Measurements from ENCODE around the gene MYEF2. TPM values are rescaled to one million over a fixed set of nuclear protein-coding genes. Genes with fewer than 3 reads are reported as not detected.

MYEF2 gene, protein sequence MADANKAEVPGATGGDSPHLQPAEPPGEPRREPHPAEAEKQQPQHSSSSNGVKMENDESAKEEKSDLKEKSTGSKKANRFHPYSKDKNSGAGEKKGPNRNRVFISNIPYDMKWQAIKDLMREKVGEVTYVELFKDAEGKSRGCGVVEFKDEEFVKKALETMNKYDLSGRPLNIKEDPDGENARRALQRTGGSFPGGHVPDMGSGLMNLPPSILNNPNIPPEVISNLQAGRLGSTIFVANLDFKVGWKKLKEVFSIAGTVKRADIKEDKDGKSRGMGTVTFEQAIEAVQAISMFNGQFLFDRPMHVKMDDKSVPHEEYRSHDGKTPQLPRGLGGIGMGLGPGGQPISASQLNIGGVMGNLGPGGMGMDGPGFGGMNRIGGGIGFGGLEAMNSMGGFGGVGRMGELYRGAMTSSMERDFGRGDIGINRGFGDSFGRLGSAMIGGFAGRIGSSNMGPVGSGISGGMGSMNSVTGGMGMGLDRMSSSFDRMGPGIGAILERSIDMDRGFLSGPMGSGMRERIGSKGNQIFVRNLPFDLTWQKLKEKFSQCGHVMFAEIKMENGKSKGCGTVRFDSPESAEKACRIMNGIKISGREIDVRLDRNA
- total RNA-seq: 10 to 100 TPM in 1 of 2 donors, 1 to 10 TPM in 1; 8.9 to 16.4 TPM

DNA sequence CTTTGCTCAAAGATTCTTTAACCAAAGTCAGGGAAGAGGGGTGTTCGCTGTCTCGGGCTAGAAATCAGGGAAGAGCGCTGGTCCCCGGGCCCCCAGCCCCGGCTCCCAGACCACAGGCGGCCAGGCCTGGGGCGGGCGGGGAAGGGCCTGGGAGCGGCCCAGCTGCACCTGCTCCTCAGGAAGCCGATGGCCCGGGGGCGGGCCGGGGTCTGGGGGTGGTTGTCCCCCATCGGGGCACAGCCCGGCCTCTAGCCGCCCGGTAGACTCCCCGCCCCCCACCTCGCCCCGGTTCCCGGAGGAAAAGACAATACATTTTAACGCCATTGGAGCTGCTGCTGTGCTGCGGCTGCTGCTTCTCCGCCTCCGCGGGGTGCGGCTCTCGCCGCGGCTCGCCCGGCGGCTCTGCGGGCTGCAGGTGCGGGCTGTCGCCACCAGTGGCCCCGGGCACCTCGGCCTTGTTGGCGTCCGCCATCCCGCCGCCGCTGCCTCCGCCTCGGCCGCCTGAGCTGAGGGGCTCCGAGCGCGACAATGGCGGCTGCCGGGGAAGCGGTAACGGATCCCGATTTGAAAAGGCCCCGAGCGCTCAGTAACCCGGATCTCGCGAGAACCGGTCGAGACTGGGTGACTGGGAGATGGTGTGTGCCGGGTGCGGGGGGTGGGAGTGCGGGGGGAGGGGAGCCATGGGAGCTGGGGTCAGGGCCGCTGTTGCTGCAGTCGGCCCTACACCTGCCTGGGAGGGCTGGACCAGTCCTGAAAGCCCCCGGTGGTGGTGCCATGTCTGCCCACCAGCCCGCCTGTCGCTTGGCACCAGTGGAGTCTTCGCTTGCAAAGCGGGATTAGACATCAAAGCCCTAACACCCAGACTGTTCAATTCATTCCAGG is at the start of gene MYEF2:
Gene MYEF2, minus strand, starts transcription at position 530 of the 882 bp plus-strand sequence. Its CDS starts 58 bp downstream, at position 472.
- H3K9me3 Mint-ChIP-seq: no peaks in the 10 kb centered on the region
- peaks cover 14 to 16% of the 10 kb centered on the region in 2 donors for H3K27me3 Mint-ChIP-seq
- H3K36me3 Mint-ChIP-seq: no peaks in the 10 kb centered on the region
- H3K4me3 Mint-ChIP-seq: peak within 1 kb of the TSS; percentile 91
- H3K4me1 Mint-ChIP-seq (ENCODE audit: low read depth in 2 of 2): peaks cover 9 to 10% of the 10 kb centered on the region in 2 donors
- peak within 1 kb of the TSS; percentile 70 to 77 for H3K27ac Mint-ChIP-seq
- peak; percentile 65 for DNase-seq (ENCODE audit: low spot score)
- ATAC-seq: peak; percentile 81 to 84

DNA sequence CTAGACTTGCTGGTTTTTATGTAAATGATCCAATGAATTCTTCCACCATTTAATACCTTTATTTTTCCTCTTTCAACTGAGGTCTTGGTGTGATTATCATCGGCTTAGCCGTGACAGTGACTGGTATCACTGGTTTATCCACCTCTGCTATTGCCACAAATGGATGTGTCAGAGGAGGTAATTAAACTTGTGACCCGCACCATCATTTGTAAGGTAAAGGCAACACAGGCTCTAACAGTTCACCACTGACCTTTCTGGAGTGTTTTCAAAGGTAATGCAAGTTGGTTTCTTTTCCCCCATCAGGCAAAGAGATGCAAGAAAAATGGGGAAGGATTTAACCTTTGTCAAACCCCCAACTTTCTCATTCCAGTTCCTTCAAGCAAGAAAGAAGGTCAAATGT is 47.7 kb upstream of the MYEF2 start:
- Mint-ChIP-seq H3K27me3 (peaks cover 4 to 23% of the 10 kb centered on the region in 2 donors), H3K27ac (no peak overlapping the region), H3K4me1 (ENCODE audit: low read depth in 2 of 2) (no peaks in the 10 kb centered on the region), H3K4me3 (no peak overlapping the region), H3K36me3 (no peaks in the 10 kb centered on the region), H3K9me3 (peaks cover 3% of the 10 kb centered on the region)
- DNase-seq (ENCODE audit: low spot score): no peak
- no peak for ATAC-seq

DNA sequence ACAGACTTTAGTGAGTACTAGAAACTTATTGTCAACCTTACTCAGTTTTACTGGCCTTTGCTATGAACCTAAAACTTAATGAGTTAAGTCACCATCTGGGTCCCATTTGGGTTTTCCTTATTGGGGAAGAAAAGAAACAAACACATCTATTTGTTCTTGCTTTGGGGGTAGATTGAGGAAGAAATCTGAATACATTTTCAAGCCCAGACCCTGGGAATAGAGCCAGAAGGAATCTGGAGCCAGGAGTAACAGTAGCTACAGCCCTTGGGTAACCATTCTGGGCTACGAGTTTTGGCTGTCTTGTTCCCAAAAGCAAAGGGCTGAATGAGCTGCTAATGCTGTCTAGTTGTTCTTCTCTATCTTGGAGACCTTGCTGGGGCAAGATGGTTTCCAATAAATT is 44.5 kb upstream of the MYEF2 start:
- Mint-ChIP-seq H3K4me3 (no peak overlapping the region), H3K27me3 (peaks cover 7 to 35% of the 10 kb centered on the region in 2 donors), H3K9me3 (peaks cover 3% of the 10 kb centered on the region), H3K4me1 (ENCODE audit: low read depth in 2 of 2) (no peaks in the 10 kb centered on the region), H3K36me3 (no peaks in the 10 kb centered on the region), H3K27ac (no peak overlapping the region)
- ATAC-seq: no peak
- no peak for DNase-seq (ENCODE audit: low spot score)

DNA sequence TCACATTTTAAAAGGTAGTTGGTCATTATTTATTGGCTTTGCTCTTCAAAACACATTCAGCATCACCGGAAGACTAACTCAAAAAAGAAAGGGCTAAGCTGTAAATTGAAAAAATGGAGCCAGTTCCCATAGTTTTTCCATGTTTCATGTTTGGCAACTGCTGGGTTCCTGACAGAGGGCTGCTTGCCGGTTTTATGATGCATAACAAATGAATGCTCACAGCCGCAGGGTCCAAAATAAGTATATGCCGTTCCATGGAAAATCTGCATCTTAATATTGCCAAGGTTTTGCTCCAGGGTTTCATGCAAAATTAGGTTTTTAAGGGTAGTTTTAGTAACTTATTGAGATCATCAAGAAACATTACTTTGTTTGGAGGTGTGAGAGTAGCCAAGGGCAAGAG is 43.8 kb upstream of the MYEF2 start:
- peaks cover 3% of the 10 kb centered on the region for H3K9me3 Mint-ChIP-seq
- H3K27me3 Mint-ChIP-seq: peaks cover 7 to 30% of the 10 kb centered on the region in 2 donors
- H3K4me3 Mint-ChIP-seq: no peak overlapping the region
- no peaks in the 10 kb centered on the region for H3K36me3 Mint-ChIP-seq
- no peak for DNase-seq (ENCODE audit: low spot score)
- H3K4me1 Mint-ChIP-seq (ENCODE audit: low read depth in 2 of 2): no peaks in the 10 kb centered on the region
- H3K27ac Mint-ChIP-seq: no peak overlapping the region
- no peak for ATAC-seq

DNA sequence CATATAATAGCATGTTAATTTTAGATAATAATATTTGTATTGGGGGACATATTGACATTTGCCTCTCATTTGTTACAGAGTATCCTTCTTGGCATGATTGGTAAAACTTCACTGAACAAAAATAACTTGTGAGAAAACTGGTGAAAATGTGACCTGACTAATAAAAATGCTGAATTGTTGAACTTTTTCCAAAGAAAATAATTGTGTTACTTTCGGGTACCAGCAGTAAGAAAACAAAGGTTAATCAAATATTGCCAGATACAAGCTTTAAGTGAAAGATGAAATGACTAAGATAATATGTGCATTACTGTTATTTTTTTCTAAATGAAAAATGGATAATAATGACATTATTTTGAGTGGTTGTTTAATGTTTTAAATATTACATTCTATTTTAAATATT is 43.2 kb upstream of the MYEF2 start:
- peaks cover 7 to 30% of the 10 kb centered on the region in 2 donors for H3K27me3 Mint-ChIP-seq
- H3K4me1 Mint-ChIP-seq (ENCODE audit: low read depth in 2 of 2): no peaks in the 10 kb centered on the region
- no peak for DNase-seq (ENCODE audit: low spot score)
- H3K4me3 Mint-ChIP-seq: no peak overlapping the region
- ATAC-seq: no peak
- H3K27ac Mint-ChIP-seq: no peak overlapping the region
- H3K36me3 Mint-ChIP-seq: no peaks in the 10 kb centered on the region
- peaks cover 3% of the 10 kb centered on the region for H3K9me3 Mint-ChIP-seq

DNA sequence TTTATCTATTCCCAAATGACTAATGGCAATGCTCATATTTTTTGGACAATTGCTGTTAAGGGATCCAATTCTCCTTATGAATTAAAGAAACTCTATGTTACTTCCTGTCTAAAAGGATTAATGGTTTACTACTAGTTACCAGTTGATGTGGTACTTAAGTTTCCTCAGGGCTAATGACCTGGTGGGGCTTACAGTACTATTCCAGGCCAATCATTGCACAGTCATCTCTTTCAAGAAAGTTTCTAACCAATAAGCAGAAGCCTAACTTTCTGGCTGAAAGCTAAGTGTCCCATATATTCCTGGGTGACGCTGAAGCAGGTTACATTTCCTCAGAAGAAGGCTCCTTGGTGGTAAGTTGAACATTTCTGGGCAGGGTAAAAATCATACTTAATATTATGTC is 27.9 kb upstream of the MYEF2 start, which contains the start of gene SLC12A1:
Gene SLC12A1, plus strand, starts transcription at position 322 of the 400 bp plus-strand sequence. CDS start 1,418 bp downstream, outside the sequence.
- no peaks in the 10 kb centered on the region for H3K9me3 Mint-ChIP-seq
- peaks cover 9 to 22% of the 10 kb centered on the region in 2 donors for H3K27me3 Mint-ChIP-seq
- H3K36me3 Mint-ChIP-seq: no peaks in the 10 kb centered on the region
- no peak within 1 kb of the TSS for H3K27ac Mint-ChIP-seq
- ATAC-seq (no peak), DNase-seq (ENCODE audit: low spot score) (no peak)
- no peak within 1 kb of the TSS for H3K4me3 Mint-ChIP-seq
- H3K4me1 Mint-ChIP-seq (ENCODE audit: low read depth in 2 of 2): no peaks in the 10 kb centered on the region

DNA sequence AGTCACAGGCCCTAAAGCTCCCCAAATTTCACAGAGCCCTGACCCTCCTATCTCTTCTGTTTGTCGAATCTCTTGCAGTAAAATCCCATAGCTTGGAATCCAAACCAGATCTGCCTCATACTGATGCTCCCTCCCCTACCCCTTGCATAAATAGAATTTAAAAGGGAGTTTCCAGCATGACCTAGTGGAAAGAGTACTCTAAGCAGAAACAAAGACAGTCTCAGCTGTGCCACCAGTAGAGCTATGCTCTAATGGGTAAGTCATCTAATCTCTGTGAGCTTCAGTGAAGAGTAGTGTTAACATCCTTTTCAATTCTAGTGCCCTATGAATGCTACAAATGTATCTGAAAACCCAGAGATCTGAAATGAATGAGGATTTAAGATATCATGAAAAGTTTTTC is 24.0 kb upstream of the MYEF2 start:
- Mint-ChIP-seq H3K27ac (no peak overlapping the region), H3K27me3 (peaks cover 11 to 27% of the 10 kb centered on the region in 2 donors), H3K4me1 (ENCODE audit: low read depth in 2 of 2) (no peaks in the 10 kb centered on the region), H3K36me3 (no peaks in the 10 kb centered on the region), H3K9me3 (no peaks in the 10 kb centered on the region), H3K4me3 (no peak overlapping the region)
- ATAC-seq (no peak), DNase-seq (ENCODE audit: low spot score) (no peak)

DNA sequence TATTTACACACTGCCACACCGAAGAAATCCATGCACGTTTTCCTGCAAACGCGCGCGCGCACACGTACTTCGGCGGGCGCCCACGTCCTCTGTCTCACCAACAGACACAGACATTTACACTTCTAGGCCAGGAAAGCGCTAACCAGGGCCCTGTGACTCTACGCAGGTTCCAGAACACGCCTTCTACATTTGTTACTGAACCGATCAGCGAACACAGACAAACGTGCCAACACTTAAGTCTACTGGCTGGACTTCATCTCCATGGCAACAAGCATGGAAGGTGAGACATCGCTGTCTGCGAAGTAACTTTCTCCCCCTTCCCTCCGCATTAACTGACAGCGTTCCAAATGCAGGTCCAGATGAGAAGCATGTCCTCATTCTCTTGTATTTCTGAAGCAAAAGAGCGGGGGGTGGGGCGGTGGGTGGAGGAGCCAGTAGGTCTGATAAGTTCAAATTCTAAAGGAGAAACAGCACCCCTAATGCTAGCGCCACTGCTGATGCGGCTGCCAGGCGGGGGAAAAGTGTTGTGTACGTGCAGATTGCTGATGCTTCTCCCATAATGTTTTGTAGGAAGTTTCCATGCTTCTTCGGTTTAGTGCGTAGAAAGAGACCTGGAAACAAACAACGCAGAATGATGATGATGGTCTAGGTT is 13.6 kb upstream of the MYEF2 start, which contains the start of gene CTXN2:
Gene CTXN2, plus strand, starts transcription at position 92 of the 652 bp plus-strand sequence. CDS start 9,636 bp downstream, outside the sequence.
- no peak for ATAC-seq
- Mint-ChIP-seq H3K9me3 (peaks cover 9% of the 10 kb centered on the region), H3K4me3 (no peak within 1 kb of the TSS), H3K27me3 (peaks cover 17 to 30% of the 10 kb centered on the region in 2 donors), H3K4me1 (ENCODE audit: low read depth in 2 of 2) (peaks cover 0 to 2% of the 10 kb centered on the region in 2 donors), H3K27ac (no peak within 1 kb of the TSS), H3K36me3 (no peaks in the 10 kb centered on the region)
- no peak for DNase-seq (ENCODE audit: low spot score)

DNA sequence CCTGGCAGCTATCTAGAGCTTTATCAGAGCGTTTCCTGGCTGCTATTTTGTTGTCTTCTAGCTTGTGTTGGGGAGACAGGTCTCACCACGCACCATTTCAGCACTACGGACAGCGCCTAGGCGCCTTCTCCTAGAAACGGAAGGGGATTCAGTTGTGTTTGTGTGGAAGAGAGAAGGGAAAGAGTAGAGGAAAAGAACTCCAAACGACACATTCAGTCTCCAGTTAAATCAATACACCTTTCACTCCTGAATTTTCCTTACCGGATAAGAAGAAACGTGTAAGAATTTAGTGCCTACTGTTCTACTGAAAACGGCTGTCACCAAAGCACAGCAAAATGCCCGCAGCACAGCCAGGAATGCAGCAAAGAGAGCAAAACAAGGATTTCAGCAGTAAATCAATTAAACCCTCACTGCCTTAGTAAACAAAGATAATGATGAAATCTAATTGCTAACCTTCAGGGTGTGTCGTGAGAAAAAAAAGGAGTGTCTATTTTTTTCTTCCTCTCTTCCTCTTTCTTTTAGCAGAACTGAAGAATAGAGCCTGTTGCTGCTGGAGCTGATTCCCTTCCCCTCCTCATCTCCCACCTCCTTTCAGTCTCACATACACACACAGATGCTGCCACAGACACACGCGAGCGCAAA is 13.0 kb upstream of the MYEF2 start:
- ATAC-seq: no peak
- no peaks in the 10 kb centered on the region for H3K36me3 Mint-ChIP-seq
- H3K4me1 Mint-ChIP-seq (ENCODE audit: low read depth in 2 of 2): peaks cover 0 to 2% of the 10 kb centered on the region in 2 donors
- H3K4me3 Mint-ChIP-seq: no peak overlapping the region
- peaks cover 9% of the 10 kb centered on the region for H3K9me3 Mint-ChIP-seq
- no peak for DNase-seq (ENCODE audit: low spot score)
- H3K27ac Mint-ChIP-seq: no peak overlapping the region
- H3K27me3 Mint-ChIP-seq: peaks cover 19 to 27% of the 10 kb centered on the region in 2 donors

DNA sequence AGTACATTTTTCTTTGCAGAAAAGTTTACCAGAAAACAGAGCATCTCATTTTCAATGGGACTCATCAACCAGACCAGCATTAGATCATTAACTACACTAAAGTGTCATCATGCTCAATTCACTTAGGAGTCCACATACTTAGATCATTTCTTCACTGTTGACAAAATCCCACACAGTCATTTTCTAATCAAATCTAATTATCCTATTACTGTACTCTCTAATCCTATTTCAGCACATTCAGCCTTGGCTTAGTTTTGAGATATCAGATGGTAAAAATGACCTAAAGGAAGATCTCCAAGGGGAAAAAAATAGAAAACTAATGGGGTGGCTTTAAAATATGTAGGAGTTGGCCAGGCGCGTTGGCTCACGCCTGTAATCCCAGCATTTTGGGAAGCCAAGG is 8.2 kb upstream of the MYEF2 start:
- no peak overlapping the region for H3K4me3 Mint-ChIP-seq

DNA sequence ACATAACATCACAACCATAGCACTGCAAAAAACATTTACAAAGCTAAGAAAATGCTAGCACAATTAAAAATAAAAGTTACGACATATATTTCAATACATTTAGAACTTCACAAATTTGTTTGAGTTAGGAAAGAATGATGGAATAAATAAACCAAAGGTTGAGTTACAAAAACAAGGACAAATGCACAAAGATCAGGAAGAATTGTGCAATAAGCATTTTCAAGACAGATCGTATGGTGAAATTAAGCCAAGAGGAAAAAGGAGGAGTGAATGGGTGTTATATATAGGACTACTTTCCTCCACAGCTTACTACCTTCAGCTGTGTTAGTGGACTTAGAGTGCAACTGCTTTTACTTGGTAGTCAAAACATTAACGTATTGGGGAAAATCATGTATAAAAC is 7.4 kb upstream of the MYEF2 start:
- Mint-ChIP-seq H3K4me1 (ENCODE audit: low read depth in 2 of 2) (no peaks in the 10 kb centered on the region), H3K9me3 (no peaks in the 10 kb centered on the region)
- no peak for DNase-seq (ENCODE audit: low spot score)

More for the DNA sequence above, 8.2 kb upstream of the MYEF2 start:
- H3K27me3 Mint-ChIP-seq: peaks cover 18 to 40% of the 10 kb centered on the region in 2 donors
- no peaks in the 10 kb centered on the region for H3K4me1 Mint-ChIP-seq (ENCODE audit: low read depth in 2 of 2)
- peaks cover 4% of the 10 kb centered on the region for H3K9me3 Mint-ChIP-seq
- H3K27ac Mint-ChIP-seq: no peak overlapping the region
- DNase-seq (ENCODE audit: low spot score): no peak
- no peak for ATAC-seq
- no peaks in the 10 kb centered on the region for H3K36me3 Mint-ChIP-seq

DNA sequence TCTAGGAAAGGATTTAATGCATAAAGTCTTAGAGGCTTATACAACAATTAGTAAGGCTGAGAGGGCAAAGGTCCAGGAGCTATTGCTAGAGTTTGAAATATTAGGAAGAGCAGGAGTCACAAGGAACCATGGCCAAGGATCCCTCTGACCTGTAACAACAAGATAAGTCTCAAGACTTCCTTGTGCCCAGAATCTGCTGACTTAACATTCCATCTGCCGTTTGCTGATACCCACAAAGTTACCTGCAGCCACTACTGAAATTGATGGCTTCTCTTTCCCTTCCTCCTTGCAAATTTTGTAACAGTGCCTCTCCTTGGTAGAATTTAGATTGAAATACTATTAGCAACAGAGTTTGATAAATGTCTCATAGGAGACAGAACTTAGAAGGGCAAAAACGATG is 4.7 kb upstream of the MYEF2 start:
- Mint-ChIP-seq H3K4me1 (ENCODE audit: low read depth in 2 of 2) (no peaks in the 10 kb centered on the region), H3K36me3 (no peaks in the 10 kb centered on the region), H3K27me3 (peaks cover 17 to 40% of the 10 kb centered on the region in 2 donors), H3K27ac (no peak overlapping the region), H3K4me3 (no peak overlapping the region), H3K9me3 (no peaks in the 10 kb centered on the region)
- no peak for DNase-seq (ENCODE audit: low spot score)
- no peak for ATAC-seq

More for the DNA sequence above, 7.4 kb upstream of the MYEF2 start:
- Mint-ChIP-seq H3K4me3 (no peak overlapping the region), H3K36me3 (no peaks in the 10 kb centered on the region), H3K27me3 (peaks cover 14 to 32% of the 10 kb centered on the region in 2 donors), H3K27ac (no peak overlapping the region)
- ATAC-seq: no peak

DNA sequence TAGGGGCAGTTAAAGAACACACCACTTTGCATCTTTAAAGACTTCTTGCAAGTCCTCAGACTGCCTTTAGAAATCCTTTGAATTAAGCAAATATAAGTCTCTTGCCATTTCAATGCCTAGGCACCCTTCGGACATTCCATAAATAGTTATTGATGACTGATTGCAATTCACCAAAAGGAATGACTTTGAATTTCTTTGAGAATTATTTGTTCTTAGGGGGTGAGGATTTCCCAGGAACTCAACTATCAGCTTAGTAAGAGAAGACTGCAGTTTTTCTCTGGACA is 495 bp upstream of the MYEF2 start:
- no peaks in the 10 kb centered on the region for H3K36me3 Mint-ChIP-seq
- DNase-seq (ENCODE audit: low spot score) (no peak), ATAC-seq (no peak)
- H3K27me3 Mint-ChIP-seq: peaks cover 14 to 16% of the 10 kb centered on the region in 2 donors
- H3K4me1 Mint-ChIP-seq (ENCODE audit: low read depth in 2 of 2): peaks cover 9 to 10% of the 10 kb centered on the region in 2 donors
- H3K4me3 Mint-ChIP-seq: peak overlapping the region; percentile 36
- H3K9me3 Mint-ChIP-seq: no peaks in the 10 kb centered on the region
- H3K27ac Mint-ChIP-seq: no peak overlapping the region

Measured in natural killer cell treated with Interleukin-12 subunit alpha and Interleukin-12 subunit beta and Interleukin-15 and Interleukin-18, amount 100 ng/mL, for 72 hours (primary cell).